ENCODE results near the gene LSM7.
A peak's percentile ranks its signal among the peaks of the same experiment; 100 is the strongest.

LSM7 gene

DNA sequence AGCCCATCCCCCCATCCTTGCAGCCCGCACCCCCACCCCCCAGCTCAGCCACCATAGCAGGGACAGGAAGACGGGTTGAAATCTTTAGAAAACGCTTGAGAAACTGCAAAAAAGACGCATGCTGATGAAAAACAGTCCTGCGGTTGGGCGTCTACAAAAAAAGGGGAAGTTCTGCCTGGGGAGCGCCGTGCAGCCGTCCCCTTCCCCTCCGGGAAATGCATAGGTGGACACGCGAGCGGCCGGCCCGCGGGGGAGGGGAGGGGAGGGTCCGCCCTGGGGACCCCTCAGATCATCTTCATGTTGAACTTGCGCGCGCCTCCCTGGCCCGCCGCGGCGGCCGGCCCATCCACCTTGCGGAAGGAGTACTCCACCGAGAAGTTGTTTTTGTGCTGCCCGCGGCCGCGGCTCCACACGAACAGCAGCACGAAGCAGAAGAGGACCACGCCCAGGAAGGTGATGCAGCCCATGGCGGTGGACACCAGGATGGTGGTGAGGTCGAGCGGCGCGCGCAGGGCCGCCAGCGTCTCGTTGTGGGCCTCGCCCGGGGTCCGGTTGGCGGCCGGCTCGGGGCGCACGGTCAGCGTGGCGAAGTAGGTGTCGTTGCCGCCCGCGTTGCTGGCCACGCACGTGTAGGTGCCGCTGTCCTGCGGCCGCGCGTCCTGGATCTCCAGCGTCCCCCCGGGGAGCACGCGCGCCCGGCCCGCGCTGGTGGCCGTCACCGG, 38.5 kb downstream of the LSM7 start:
- Mint-ChIP-seq H3K36me3 (ENCODE audit: low read depth) (peaks cover 4% of the 10 kb centered on the region), H3K27ac (no peak overlapping the region), H3K4me1 (peaks cover 30% of the 10 kb centered on the region), H3K9me3 (no peaks in the 10 kb centered on the region), H3K27me3 (ENCODE audit: low read depth, poor library complexity) (peaks cover 99% of the 10 kb centered on the region), H3K4me3 (peak overlapping the region; percentile 73)
- TF ChIP-seq, protein P1, sequence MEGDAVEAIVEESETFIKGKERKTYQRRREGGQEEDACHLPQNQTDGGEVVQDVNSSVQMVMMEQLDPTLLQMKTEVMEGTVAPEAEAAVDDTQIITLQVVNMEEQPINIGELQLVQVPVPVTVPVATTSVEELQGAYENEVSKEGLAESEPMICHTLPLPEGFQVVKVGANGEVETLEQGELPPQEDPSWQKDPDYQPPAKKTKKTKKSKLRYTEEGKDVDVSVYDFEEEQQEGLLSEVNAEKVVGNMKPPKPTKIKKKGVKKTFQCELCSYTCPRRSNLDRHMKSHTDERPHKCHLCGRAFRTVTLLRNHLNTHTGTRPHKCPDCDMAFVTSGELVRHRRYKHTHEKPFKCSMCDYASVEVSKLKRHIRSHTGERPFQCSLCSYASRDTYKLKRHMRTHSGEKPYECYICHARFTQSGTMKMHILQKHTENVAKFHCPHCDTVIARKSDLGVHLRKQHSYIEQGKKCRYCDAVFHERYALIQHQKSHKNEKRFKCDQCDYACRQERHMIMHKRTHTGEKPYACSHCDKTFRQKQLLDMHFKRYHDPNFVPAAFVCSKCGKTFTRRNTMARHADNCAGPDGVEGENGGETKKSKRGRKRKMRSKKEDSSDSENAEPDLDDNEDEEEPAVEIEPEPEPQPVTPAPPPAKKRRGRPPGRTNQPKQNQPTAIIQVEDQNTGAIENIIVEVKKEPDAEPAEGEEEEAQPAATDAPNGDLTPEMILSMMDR (IDR thresholded peaks at IDR 0.05): no peak
- DNase-seq: peak; percentile 40

DNA sequence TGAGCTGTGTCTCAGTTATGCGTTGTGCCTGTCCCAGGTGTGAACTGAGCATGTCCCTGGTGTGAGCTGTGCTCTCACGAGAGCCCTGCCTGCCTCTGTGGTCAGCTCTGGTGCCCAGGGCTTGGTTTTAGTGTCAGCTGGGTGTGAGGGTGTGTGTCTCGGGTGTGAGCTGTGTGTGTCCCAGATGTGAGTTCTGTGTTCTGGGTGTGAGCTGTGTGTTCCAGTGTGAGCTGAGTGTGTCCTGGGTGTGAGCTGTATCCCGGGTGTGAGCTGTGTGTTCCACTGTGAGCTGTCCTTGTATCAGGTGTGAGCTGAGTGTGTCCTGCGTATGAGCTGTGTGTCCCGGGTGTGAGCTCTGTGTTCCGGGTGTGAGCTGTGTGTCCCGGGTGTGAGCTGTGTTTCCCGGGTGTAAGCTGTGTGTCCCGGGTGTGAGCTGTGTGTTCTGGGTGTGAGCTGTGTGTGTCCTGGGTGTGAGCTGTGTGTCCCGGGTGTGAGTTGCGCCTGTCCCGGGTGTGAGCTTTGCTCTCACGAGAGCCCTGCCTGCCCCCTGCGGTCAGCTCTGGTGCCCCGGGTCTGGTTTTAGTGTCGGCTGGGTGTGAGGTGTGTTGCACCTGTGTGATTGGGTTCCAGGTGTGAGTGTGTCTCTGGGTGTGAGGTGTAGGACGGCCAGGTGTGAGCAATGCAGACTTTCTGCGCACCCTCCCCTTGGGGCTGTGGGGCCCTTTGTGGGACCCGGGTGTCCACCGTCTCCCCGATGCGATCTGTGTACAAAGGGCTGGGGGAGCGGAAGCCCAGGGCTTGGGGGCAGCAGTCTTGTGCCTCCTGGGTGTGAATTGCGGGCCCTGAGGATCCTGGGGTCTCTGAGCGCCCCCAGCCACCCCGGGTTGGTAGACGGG, 39.3 kb downstream of the LSM7 start:
- no peak for DNase-seq
- TF ChIP-seq, protein P1 (IDR thresholded peaks at IDR 0.05): no peak
- H3K36me3 Mint-ChIP-seq (ENCODE audit: low read depth): peaks cover 4% of the 10 kb centered on the region
- H3K4me3 Mint-ChIP-seq: peak overlapping the region; percentile 66
- no peak overlapping the region for H3K27ac Mint-ChIP-seq
- H3K27me3 Mint-ChIP-seq (ENCODE audit: low read depth, poor library complexity): peaks cover 99% of the 10 kb centered on the region
- peaks cover 25% of the 10 kb centered on the region for H3K4me1 Mint-ChIP-seq
- H3K9me3 Mint-ChIP-seq: no peaks in the 10 kb centered on the region

DNA sequence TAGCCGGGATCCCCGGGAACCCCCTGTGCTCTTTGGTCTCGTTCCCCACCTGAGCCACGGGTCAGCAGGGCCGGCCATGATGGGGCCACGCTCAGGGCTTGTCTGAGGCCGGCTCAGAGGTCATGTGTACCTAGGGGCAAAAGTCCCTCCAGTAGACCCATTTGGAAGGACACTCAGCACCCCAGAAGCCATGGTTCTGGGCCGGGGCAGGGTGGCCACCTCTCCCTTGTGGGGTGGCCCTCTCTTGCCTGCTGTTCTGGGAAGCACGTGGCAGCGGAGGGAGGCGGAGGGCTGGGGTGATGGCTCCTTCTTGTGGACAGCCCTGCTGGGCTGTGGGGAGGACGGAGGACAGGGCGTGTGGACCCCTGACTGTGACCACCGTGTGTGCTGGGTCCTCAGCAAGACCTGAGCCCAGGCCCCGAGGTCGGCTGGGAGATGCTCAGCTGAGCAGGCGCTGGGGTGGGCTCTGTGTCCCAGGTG, 40.0 kb downstream of the LSM7 start:
- H3K9me3 Mint-ChIP-seq: no peaks in the 10 kb centered on the region
- no peak for DNase-seq
- TF ChIP-seq, protein P1 (IDR thresholded peaks at IDR 0.05): no peak
- peak overlapping the region; percentile 66 for H3K4me3 Mint-ChIP-seq
- no peak overlapping the region for H3K27ac Mint-ChIP-seq
- peaks cover 99% of the 10 kb centered on the region for H3K27me3 Mint-ChIP-seq (ENCODE audit: low read depth, poor library complexity)
- peaks cover 4% of the 10 kb centered on the region for H3K36me3 Mint-ChIP-seq (ENCODE audit: low read depth)
- peaks cover 21% of the 10 kb centered on the region for H3K4me1 Mint-ChIP-seq

DNA sequence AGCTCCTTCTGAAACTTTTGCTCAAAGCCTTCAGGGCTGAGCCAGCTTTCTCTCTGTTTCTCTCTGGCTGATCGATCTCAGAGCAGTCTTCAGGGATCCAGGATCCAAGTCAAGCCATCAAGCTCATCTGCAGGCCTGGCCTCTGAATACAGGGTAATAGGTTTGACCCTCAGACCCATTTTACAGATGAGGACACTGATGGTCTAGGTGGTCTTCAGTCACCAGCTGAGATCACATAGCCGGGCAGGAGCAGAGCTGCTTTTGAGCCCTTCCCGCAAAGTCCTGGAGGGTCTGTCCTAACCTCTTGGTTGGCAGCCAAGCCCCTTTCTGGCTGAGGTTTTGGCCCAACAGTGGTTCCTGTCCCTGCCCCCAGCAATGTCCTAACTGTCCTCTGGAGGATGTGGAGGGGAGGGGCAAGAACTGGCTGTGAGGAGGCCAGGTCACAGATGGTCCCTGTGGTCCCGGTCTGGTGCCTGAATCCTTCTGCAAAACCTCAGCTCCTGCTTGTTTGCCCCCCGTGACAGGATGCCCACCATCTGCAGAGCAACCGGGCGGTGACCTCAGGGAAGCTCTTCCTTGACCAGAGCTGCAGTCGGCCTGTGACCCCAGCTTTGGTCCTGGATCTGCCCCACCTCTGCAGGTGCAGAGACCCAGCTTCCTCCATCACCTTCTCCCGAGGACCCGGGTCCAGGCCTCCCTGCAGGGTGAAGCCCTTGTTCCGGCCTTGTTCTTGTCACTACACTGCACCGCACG, 40.6 kb downstream of the LSM7 start:
- Mint-ChIP-seq H3K27ac (no peak overlapping the region), H3K9me3 (no peaks in the 10 kb centered on the region), H3K27me3 (ENCODE audit: low read depth, poor library complexity) (peaks cover 99% of the 10 kb centered on the region), H3K4me3 (no peak overlapping the region), H3K36me3 (ENCODE audit: low read depth) (peaks cover 4% of the 10 kb centered on the region), H3K4me1 (peaks cover 20% of the 10 kb centered on the region)
- DNase-seq: no peak
- TF ChIP-seq, protein P1 (IDR thresholded peaks at IDR 0.05): no peak

DNA sequence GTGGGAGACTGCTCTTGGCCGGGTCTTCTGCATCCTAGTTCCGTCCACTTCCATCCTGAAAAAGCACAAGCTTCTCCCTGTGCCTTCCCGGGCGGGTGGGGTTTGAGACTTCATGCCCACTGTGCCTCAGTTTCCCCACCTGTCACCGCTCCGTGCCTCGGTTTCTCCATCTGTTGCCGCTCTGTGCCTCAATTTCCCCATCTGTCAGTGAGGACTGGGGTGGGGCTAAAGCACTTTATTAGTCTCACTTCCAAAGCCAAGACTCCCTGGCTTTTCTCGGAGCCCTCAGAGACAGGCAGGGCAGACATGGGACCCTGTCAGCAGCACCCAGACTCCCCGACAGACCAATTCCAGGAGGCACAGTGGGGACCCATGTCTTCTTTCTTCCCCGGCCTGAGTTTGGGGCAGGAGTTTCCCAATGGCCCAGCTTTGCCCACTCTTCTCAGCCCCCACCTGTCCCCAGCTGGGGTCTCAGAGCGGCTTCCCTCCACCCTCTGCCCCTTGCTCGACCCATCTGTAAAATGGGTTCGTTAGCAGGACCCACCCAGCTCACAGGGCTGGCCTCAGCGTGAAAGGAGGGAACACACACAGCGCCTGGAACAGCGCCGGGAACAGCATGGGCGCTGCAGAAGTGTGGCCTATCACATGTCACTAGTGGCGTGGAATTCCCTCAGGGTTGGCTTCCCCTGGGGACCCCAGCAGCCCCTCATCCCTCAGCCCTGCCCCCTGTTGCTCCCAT, 41.8 kb downstream of the LSM7 start:
- Mint-ChIP-seq H3K27ac (no peak overlapping the region), H3K36me3 (ENCODE audit: low read depth) (peaks cover 4% of the 10 kb centered on the region), H3K9me3 (no peaks in the 10 kb centered on the region), H3K4me1 (peaks cover 20% of the 10 kb centered on the region), H3K4me3 (no peak overlapping the region), H3K27me3 (ENCODE audit: low read depth, poor library complexity) (peaks cover 99% of the 10 kb centered on the region)
- no peak for DNase-seq
- TF ChIP-seq, protein P1 (IDR thresholded peaks at IDR 0.05): no peak

Measured in nephron progenitor cell (in vitro differentiated cells).